Measurements from ENCODE around the gene NUDCD3. TPM values are rescaled to one million over a fixed set of nuclear protein-coding genes. Genes with fewer than 3 reads are reported as not detected.
A peak's percentile ranks its signal among the peaks of the same experiment; 100 is the strongest.

Gene NUDCD3
- total and polyA plus RNA-seq, 2 of the 8 experiments (the other 6 are each of a cell fraction or from before 2014, with no cell fraction given), result 35.2 to 93.7 TPM

- TF ChIP-seq TAF7 (optimal IDR thresholded peaks at IDR 0.05; ENCODE audit: borderline replicate concordance, low read depth, low read length), result peak; percentile 85
- TF ChIP-seq CREB1 (IDR thresholded peaks at IDR 0.05), result peak; percentile 67
- peak; percentile 78; the same call in 1 of the 2 replicates for TF ChIP-seq TBP (IDR thresholded peaks at IDR 0.05; ENCODE audit: low read depth, low read length)
- peak; percentile 94 for TF ChIP-seq KDM4A (IDR thresholded peaks at IDR 0.05; ENCODE audit: low read depth, low read length, severe bottlenecking)
These were observed at the start of gene NUDCD3 (continued) for GRCh38 chr7:44490351-44491200.

Data from H1 (cell line).